ENCODE measurements around the gene CRTC2. TPM values are rescaled to one million over a fixed set of nuclear protein-coding genes. Genes with fewer than 3 reads are reported as not detected.

The CRTC2 gene
- total and polyA plus RNA-seq, 9 of the 15 experiments (the other 6 are each of a cell fraction or from before 2014, with no cell fraction given), result 2.7 to 26.4 (median 10.2) TPM

- 0 out of 2 replicates have a peak, but pooled peaks have one; percentile 44 for TF ChIP-seq ZNF143 (CRISPR knock-in tag; IDR thresholded peaks at IDR 0.05)
- peak; percentile 49; the same call in 1 of the 2 replicates for TF ChIP-seq RBFOX2 (IDR thresholded peaks at IDR 0.05; ENCODE audit: low read depth, low read length)
- TF ChIP-seq CREB3L1 (IDR thresholded peaks at IDR 0.05; ENCODE audit: borderline replicate concordance, low read depth), result no peak
- no peak for TF ChIP-seq PTTG1 (tag; IDR thresholded peaks at IDR 0.05; ENCODE audit: low read depth)
- TF ChIP-seq NONO (IDR thresholded peaks at IDR 0.05; ENCODE audit: low read depth in 2 of 2, low read length in 1 of 2), result no peak
- no peak for TF ChIP-seq SP1 (CRISPR knock-in tag; IDR thresholded peaks at IDR 0.05)
- 0 out of 2 replicates have a peak, but pooled peaks have one; percentile 13 for TF ChIP-seq ZFP91 (CRISPR knock-in tag; IDR thresholded peaks at IDR 0.05)
- TF ChIP-seq PML (IDR thresholded peaks at IDR 0.05; ENCODE audit: low read length), result 0 out of 2 replicates have a peak, but pooled peaks have one; percentile 17
- peak; percentile 90 for TF ChIP-seq NCOA1 (IDR thresholded peaks at IDR 0.05; ENCODE audit: low read depth)
- peak; percentile 89 for TF ChIP-seq ATF3 (IDR thresholded peaks at IDR 0.05)
- no peak for TF ChIP-seq ATF3 (CRISPR knock-in tag; conservative IDR thresholded peaks at IDR 0.05)
- no peak for TF ChIP-seq RBM15 (IDR thresholded peaks at IDR 0.05; ENCODE audit: insufficient read depth, low read length)
- no peak for TF ChIP-seq JUND (IDR thresholded peaks at IDR 0.05; ENCODE audit: borderline replicate concordance, low read depth, low read length)
- TF ChIP-seq JUND (tag; IDR thresholded peaks at IDR 0.05; ENCODE audit: borderline replicate concordance, low read depth, low read length), result peak; percentile 35; the same call in 1 of the 3 replicates
- 0 out of 2 replicates have a peak, but pooled peaks have one; percentile 37 for TF ChIP-seq IRF2 (CRISPR knock-in tag; IDR thresholded peaks at IDR 0.05)
- TF ChIP-seq E2F8 (IDR thresholded peaks at IDR 0.05; ENCODE audit: low read depth, partially characterized antibody), result peak; percentile 29
- TF ChIP-seq CREB3 (tag; conservative IDR thresholded peaks at IDR 0.05; ENCODE audit: low read depth), result no peak
- 0 out of 2 replicates have a peak, but pooled peaks have one; percentile 9 for TF ChIP-seq POLR2AphosphoS5 (IDR thresholded peaks at IDR 0.05; ENCODE audit: control insufficient read depth, insufficient read depth, low read depth, low read length)
- no peak for TF ChIP-seq NFATC3 (IDR thresholded peaks at IDR 0.05)
Measured at GRCh38 chr1:153944005-153944826, 14.2 kb downstream of the CRTC2 start (continued).

All from K562 (cell line).